ENCODE data around the gene ZCCHC10.

DNA sequence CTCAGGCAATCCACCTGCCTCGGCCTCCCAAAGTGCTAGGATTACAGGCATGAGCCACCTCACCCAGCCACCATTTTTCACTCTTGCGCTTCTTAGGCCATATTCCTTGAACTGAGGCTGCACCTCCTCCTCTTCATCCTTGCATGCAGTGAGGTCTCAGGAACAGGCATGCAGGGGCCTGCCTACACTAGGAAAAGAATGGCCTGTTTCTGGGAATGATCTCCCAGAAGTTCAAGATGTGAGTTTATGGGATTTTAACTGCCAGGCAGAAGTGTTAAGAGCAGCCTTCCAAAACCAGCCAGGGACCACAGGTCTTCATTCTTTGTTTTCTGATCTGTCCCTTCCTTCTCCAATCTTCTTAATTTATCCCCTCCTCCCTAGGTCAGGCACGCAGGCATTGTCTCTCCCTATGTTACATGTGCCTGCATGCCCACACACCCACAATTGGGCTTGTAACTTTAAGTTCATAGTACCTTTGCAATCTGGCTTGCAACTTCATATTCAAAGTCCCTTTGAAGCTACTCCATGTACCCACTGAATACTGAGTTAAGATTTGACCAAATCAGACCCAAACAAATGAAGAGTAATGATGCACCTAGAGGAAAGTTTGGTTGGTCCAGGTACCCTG, 14.9 kb upstream of the ZCCHC10 start:
- TF ChIP-seq POLR2A (IDR thresholded peaks at IDR 0.05): no peak
- TF ChIP-seq, protein P1, sequence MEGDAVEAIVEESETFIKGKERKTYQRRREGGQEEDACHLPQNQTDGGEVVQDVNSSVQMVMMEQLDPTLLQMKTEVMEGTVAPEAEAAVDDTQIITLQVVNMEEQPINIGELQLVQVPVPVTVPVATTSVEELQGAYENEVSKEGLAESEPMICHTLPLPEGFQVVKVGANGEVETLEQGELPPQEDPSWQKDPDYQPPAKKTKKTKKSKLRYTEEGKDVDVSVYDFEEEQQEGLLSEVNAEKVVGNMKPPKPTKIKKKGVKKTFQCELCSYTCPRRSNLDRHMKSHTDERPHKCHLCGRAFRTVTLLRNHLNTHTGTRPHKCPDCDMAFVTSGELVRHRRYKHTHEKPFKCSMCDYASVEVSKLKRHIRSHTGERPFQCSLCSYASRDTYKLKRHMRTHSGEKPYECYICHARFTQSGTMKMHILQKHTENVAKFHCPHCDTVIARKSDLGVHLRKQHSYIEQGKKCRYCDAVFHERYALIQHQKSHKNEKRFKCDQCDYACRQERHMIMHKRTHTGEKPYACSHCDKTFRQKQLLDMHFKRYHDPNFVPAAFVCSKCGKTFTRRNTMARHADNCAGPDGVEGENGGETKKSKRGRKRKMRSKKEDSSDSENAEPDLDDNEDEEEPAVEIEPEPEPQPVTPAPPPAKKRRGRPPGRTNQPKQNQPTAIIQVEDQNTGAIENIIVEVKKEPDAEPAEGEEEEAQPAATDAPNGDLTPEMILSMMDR (IDR thresholded peaks at IDR 0.05): no peak
